NCI-H146 (cell line): ENCODE results near the gene SALL3.

Source experiments
- DNase-seq: peaks from one replicate; lab custom pipeline; 2025; lab: John Stamatoyannopoulos, UW

Gene SALL3

GRCh38 chr18:78980777-78981380 lies 1.3 kb downstream of the SALL3 start:
- DNase-seq, result no peak

- no peak for DNase-seq
Measured at GRCh38 chr18:78981394-78981831, 1.8 kb downstream of the SALL3 start.

GRCh38 chr18:78981989-78982620 lies 2.5 kb downstream of the SALL3 start:
- no peak for DNase-seq

- no peak for DNase-seq
Measured at GRCh38 chr18:78983512-78983911, 3.9 kb downstream of the SALL3 start.

- DNase-seq, result peak; percentile 94
Measured at GRCh38 chr18:78984941-78985784, 5.5 kb downstream of the SALL3 start.

- peak; percentile 97 for DNase-seq
Measured at GRCh38 chr18:78986018-78986481, 6.4 kb downstream of the SALL3 start.

GRCh38 chr18:78991446-78991845 lies 11.8 kb downstream of the SALL3 start:
- no peak for DNase-seq

GRCh38 chr18:78992041-78993011 lies 12.7 kb downstream of the SALL3 start:
- DNase-seq, result no peak

GRCh38 chr18:78993014-78993926 lies 13.7 kb downstream of the SALL3 start:
- DNase-seq, result no peak

GRCh38 chr18:78994000-78994399 lies 14.4 kb downstream of the SALL3 start:
- no peak for DNase-seq

GRCh38 chr18:78994531-78994930 lies 14.9 kb downstream of the SALL3 start:
- DNase-seq, result no peak

- no peak for DNase-seq
Measured at GRCh38 chr18:78994977-78995582, 15.5 kb downstream of the SALL3 start.

- no peak for DNase-seq
Measured at GRCh38 chr18:78995740-78996395, 16.2 kb downstream of the SALL3 start.

- no peak for DNase-seq
Measured at GRCh38 chr18:78996741-78997490, 17.3 kb downstream of the SALL3 start.

GRCh38 chr18:78998371-78999071 lies 18.9 kb downstream of the SALL3 start:
- no peak for DNase-seq

- peak; percentile 82 for DNase-seq
Measured at GRCh38 chr18:78999939-79000338, 20.3 kb downstream of the SALL3 start.

- peak; percentile 47 for DNase-seq
Measured at GRCh38 chr18:79000997-79001396, 21.4 kb downstream of the SALL3 start.

GRCh38 chr18:79005653-79006052 lies 26.0 kb downstream of the SALL3 start:
- no peak for DNase-seq
